GM19372 (cell line): ENCODE measurements around the gene PAF1.

Source experiments
- ATAC-seq: cut with Tn5 transposase; IDR thresholded peaks from one replicate; pipeline ENCODE4 v1.9.1; 2021; ENCODE audit warnings: mild to moderate bottlenecking, low read depth, moderate library complexity; ENCODE audit not compliant: unreplicated experiment

PAF1 gene

GRCh38 chr19:39417463-39418181 is 26.7 kb upstream of the PAF1 start:
- no peak for ATAC-seq

GRCh38 chr19:39416152-39417120 is 25.5 kb upstream of the PAF1 start:
- ATAC-seq: no peak

GRCh38 chr19:39415111-39416046 is 24.5 kb upstream of the PAF1 start:
- no peak for ATAC-seq

- no peak for ATAC-seq
Observed at GRCh38 chr19:39413911-39414608, 23.2 kb upstream of the PAF1 start.

- ATAC-seq: no peak
Observed at GRCh38 chr19:39413272-39413910, 22.5 kb upstream of the PAF1 start.

GRCh38 chr19:39412867-39413271 is 22.0 kb upstream of the PAF1 start:
- no peak for ATAC-seq

GRCh38 chr19:39412100-39412866 is 21.4 kb upstream of the PAF1 start, which contains the start of gene PLEKHG2:
TSS of gene PLEKHG2 (plus strand) at chr19:39412669. CDS start at chr19:39414087, 1,418 bp downstream.
- peak; percentile 59 for ATAC-seq

- ATAC-seq: peak; percentile 10
Observed at GRCh38 chr19:39411832-39412099, 20.9 kb upstream of the PAF1 start.

- no peak for ATAC-seq
Observed at GRCh38 chr19:39411081-39411831, 20.4 kb upstream of the PAF1 start.

GRCh38 chr19:39410831-39411080 is 19.9 kb upstream of the PAF1 start:
- no peak for ATAC-seq

GRCh38 chr19:39410017-39410830 is 19.3 kb upstream of the PAF1 start:
- no peak for ATAC-seq

- no peak for ATAC-seq
Observed at GRCh38 chr19:39409208-39410016, 18.5 kb upstream of the PAF1 start.

- ATAC-seq: no peak
Observed at GRCh38 chr19:39408392-39409207, 17.7 kb upstream of the PAF1 start.

- no peak for ATAC-seq
Observed at GRCh38 chr19:39407660-39408391, 16.9 kb upstream of the PAF1 start.

- ATAC-seq: no peak
Observed at GRCh38 chr19:39407410-39407659, 16.4 kb upstream of the PAF1 start.
